Measurements from ENCODE around the gene FAM170B. TPM values are rescaled to one million over a fixed set of nuclear protein-coding genes. Genes with fewer than 3 reads are reported as not detected.

Gene FAM170B
- total and polyA plus RNA-seq, 9 of the 15 experiments (the other 6 are each of a cell fraction or from before 2014, with no cell fraction given): 0.11 to 0.21 TPM; not detected in 7

GRCh38 chr10:49177391-49178355, 43.9 kb upstream of the FAM170B start (continued):
- TF ChIP-seq ZBTB40 (IDR thresholded peaks at IDR 0.05) (0 out of 2 replicates have a peak, but pooled peaks have one; percentile 60), ZBTB40 (CRISPR knock-in tag; IDR thresholded peaks at IDR 0.05) (no peak), ATF3 (IDR thresholded peaks at IDR 0.05) (peak; percentile 89), ATF3 (CRISPR knock-in tag; conservative IDR thresholded peaks at IDR 0.05) (0 out of 2 replicates have a peak, but pooled peaks have one; percentile 27), RB1 (IDR thresholded peaks at IDR 0.05; ENCODE audit: low read depth) (no peak), ZNF146 (CRISPR knock-in tag; IDR thresholded peaks at IDR 0.05; ENCODE audit: unreplicated experiment) (no peak), ZNF444 (CRISPR knock-in tag; IDR thresholded peaks at IDR 0.05) (0 out of 2 replicates have a peak, but pooled peaks have one; percentile 30), AFF1 (IDR thresholded peaks at IDR 0.05; ENCODE audit: low read depth in 1 of 2, partially characterized antibody in 2 of 2) (peak in 1 of 2 experiments; percentile 46), L3MBTL2 (IDR thresholded peaks at IDR 0.05) (peak; percentile 71; the same call in 1 of the 2 replicates), TARDBP (IDR thresholded peaks at IDR 0.05) (no peak), SMARCC2 (IDR thresholded peaks at IDR 0.05; ENCODE audit: low read depth) (peak; percentile 37; the same call in 1 of the 2 replicates), HNRNPK (IDR thresholded peaks at IDR 0.05; ENCODE audit: low read depth, low read length, poor library complexity, severe bottlenecking) (no peak)

All from K562 (cell line).